ENCODE results near the gene NEMF.

- TF ChIP-seq CTCF (conservative IDR thresholded peaks at IDR 0.05) (no peak), EZH2 (IDR thresholded peaks at IDR 0.05; ENCODE audit: low read depth) (no peak)
Measured at GRCh38 chr14:49898485-49898884, 45.9 kb upstream of the NEMF start.
